Measurements from ENCODE around the gene IFNLR1. TPM values are rescaled to one million over a fixed set of nuclear protein-coding genes. Genes with fewer than 3 reads are reported as not detected.
A peak's percentile ranks its signal among the peaks of the same experiment; 100 is the strongest.

The IFNLR1 gene
- total and polyA plus RNA-seq, 9 of the 15 experiments (the other 6 are each of a cell fraction or from before 2014, with no cell fraction given): not detected

GRCh38 chr1:24150234-24151174 is 36.6 kb downstream of the IFNLR1 start (continued):
- no peak for TF ChIP-seq STAT6 (CRISPR knock-in tag; IDR thresholded peaks at IDR 0.05)
- TF ChIP-seq BMI1 (IDR thresholded peaks at IDR 0.05; ENCODE audit: low read length): 0 out of 2 replicates have a peak, but pooled peaks have one; percentile 24
- TF ChIP-seq MIER1 (IDR thresholded peaks at IDR 0.05; ENCODE audit: low read depth): no peak
- TF ChIP-seq ETS2 (tag; IDR thresholded peaks at IDR 0.05; ENCODE audit: borderline replicate concordance, poor library complexity, severe bottlenecking): no peak
- TF ChIP-seq ZC3H8 (IDR thresholded peaks at IDR 0.05): no peak
- TF ChIP-seq ZZZ3 (IDR thresholded peaks at IDR 0.05): no peak
- no peak for TF ChIP-seq ID3 (CRISPR knock-in tag; IDR thresholded peaks at IDR 0.05)
- no peak for TF ChIP-seq ID3 (tag; IDR thresholded peaks at IDR 0.05)
- no peak for TF ChIP-seq ELK1 (CRISPR knock-in tag; IDR thresholded peaks at IDR 0.05)
- TF ChIP-seq EP300 (IDR thresholded peaks at IDR 0.05; ENCODE audit: low read length): no peak
- no peak for TF ChIP-seq SMAD4 (CRISPR knock-in tag; conservative IDR thresholded peaks at IDR 0.05)
- no peak for TF ChIP-seq ARNT (IDR thresholded peaks at IDR 0.05)
- no peak for TF ChIP-seq RBBP5 (IDR thresholded peaks at IDR 0.05; ENCODE audit: borderline replicate concordance, insufficient read depth, low read length, poor library complexity, severe bottlenecking)
- TF ChIP-seq TCF7 (IDR thresholded peaks at IDR 0.05; ENCODE audit: borderline replicate concordance): no peak
- 0 out of 2 replicates have a peak, but pooled peaks have one; percentile 26 for TF ChIP-seq DPF2 (IDR thresholded peaks at IDR 0.05)
- no peak for TF ChIP-seq HDAC1 (IDR thresholded peaks at IDR 0.05)
- no peak for TF ChIP-seq U2AF2 (optimal IDR thresholded peaks at IDR 0.05; ENCODE audit: low read depth, low read length)
- no peak for TF ChIP-seq USF1 (CRISPR knock-in tag; IDR thresholded peaks at IDR 0.05)
- TF ChIP-seq GABPB1 (CRISPR knock-in tag; IDR thresholded peaks at IDR 0.05): peak; percentile 35; the same call in 1 of the 2 replicates
- no peak for TF ChIP-seq PHB2 (IDR thresholded peaks at IDR 0.05; ENCODE audit: low read depth)
- TF ChIP-seq GATA2 (CRISPR knock-in tag; IDR thresholded peaks at IDR 0.05): no peak
- TF ChIP-seq LEF1 (IDR thresholded peaks at IDR 0.05): no peak
- TF ChIP-seq TARDBP (IDR thresholded peaks at IDR 0.05): no peak

All from K562 (cell line).